SK-N-SH treated with all-trans-retinoic acid at 6 μM for 48 hours (cell line): Measurements from ENCODE around the gene VEPH1.

Experiments used
- ATAC-seq: fragments of 200-7000 bp; cut with Tn5 transposase; 3 replicates; pipeline ENCODE4 v1.9.1; 2020; ENCODE audit warnings: mild to moderate bottlenecking, moderate library complexity
- ARNTL ChIP-seq: fragments of 450-650 bp; formaldehyde crosslinking; IDR thresholded peaks from 2 replicates; pipeline ENCODE4 v1.5.0; 2020; ENCODE audit warnings: low read depth, mild to moderate bottlenecking, moderate library complexity, borderline replicate concordance
- BACH2 ChIP-seq: fragments of 250-450 bp; sonication (Bioruptor Pico); IDR thresholded peaks from 2 replicates; pipeline ENCODE4 v1.9.0; 2021; ENCODE audit warnings: mild to moderate bottlenecking, borderline replicate concordance
- CSDC2 ChIP-seq: fragments of 250-450 bp; sonication (Bioruptor Pico); IDR thresholded peaks from 2 replicates; pipeline ENCODE4 v1.5.0; 2020; ENCODE audit warnings: mild to moderate bottlenecking, moderate library complexity
- CSRNP3 ChIP-seq: fragments of 250-450 bp; sonication (Bioruptor Pico); IDR thresholded peaks from 2 replicates; pipeline ENCODE4 v1.5.1; 2021; ENCODE audit warnings: mild to moderate bottlenecking, moderate library complexity
- GLIS3 ChIP-seq: fragments of 250-450 bp; sonication (Bioruptor Pico); IDR thresholded peaks from 2 replicates; pipeline ENCODE4 v1.5.0; 2020; ENCODE audit warnings: mild to moderate bottlenecking, moderate library complexity
- ISL1 ChIP-seq: fragments of 250-450 bp; sonication (Bioruptor Pico); IDR thresholded peaks from 2 replicates; pipeline ENCODE4 v2.1.2; 2022; ENCODE audit warnings: mild to moderate bottlenecking, moderate library complexity
- OSR1 ChIP-seq: fragments of 250-450 bp; sonication (Bioruptor Pico); IDR thresholded peaks from 2 replicates; pipeline ENCODE4 v1.8.0; 2022; ENCODE audit warnings: moderate library complexity, mild to moderate bottlenecking, inconsistent platforms
- PATZ1 ChIP-seq: fragments of 250-450 bp; sonication (Bioruptor Pico); IDR thresholded peaks from 2 replicates; pipeline ENCODE4 v1.8.0; 2020; ENCODE audit warnings: mild to moderate bottlenecking, moderate library complexity, borderline replicate concordance
- POU6F1 ChIP-seq: fragments of 250-450 bp; sonication (Bioruptor Pico); IDR thresholded peaks from 2 replicates; pipeline ENCODE4 v1.8.0; 2021; ENCODE audit warnings: low read depth, mild to moderate bottlenecking, moderate library complexity, borderline replicate concordance
- PPARA ChIP-seq: fragments of 250-450 bp; sonication (Bioruptor Pico); IDR thresholded peaks from 2 replicates; pipeline ENCODE4 v1.5.0; 2020; ENCODE audit warnings: mild to moderate bottlenecking, borderline replicate concordance
- RARB ChIP-seq: fragments of 250-450 bp; sonication (Bioruptor Pico); IDR thresholded peaks from 2 replicates; pipeline ENCODE4 v1.8.0; 2021; ENCODE audit warnings: mild to moderate bottlenecking, moderate library complexity
- SNAI2 ChIP-seq: fragments of 250-450 bp; sonication (Bioruptor Pico); IDR thresholded peaks from 2 replicates; pipeline ENCODE4 v1.5.0; 2020; ENCODE audit warnings: mild to moderate bottlenecking, moderate library complexity
- TCF4 ChIP-seq: fragments of 250-450 bp; sonication (Bioruptor Pico); IDR thresholded peaks from 2 replicates; pipeline ENCODE4 v1.8.0; 2021; ENCODE audit warnings: mild to moderate bottlenecking, moderate library complexity, borderline replicate concordance
- TOX ChIP-seq: fragments of 250-450 bp; sonication (Bioruptor Pico); IDR thresholded peaks from 2 replicates; pipeline ENCODE4 v1.8.0; 2021; ENCODE audit warnings: mild to moderate bottlenecking, moderate library complexity, borderline replicate concordance
- TSHZ2 ChIP-seq: fragments of 250-450 bp; sonication (Bioruptor Pico); IDR thresholded peaks from 2 replicates; pipeline ENCODE4 v1.5.0; 2020; ENCODE audit warnings: mild to moderate bottlenecking, moderate library complexity
- ZFP30 ChIP-seq: fragments of 450-650 bp; formaldehyde crosslinking; IDR thresholded peaks from 2 replicates; pipeline ENCODE4 v1.5.0; 2022; ENCODE audit warnings: mild to moderate bottlenecking, moderate library complexity
- ZNF565 ChIP-seq: fragments of 450-650 bp; formaldehyde crosslinking; conservative IDR thresholded peaks from 2 replicates; pipeline ENCODE4 v1.5.0; 2020; ENCODE audit warnings: low read depth, mild to moderate bottlenecking, moderate library complexity
- ZNF70 ChIP-seq: fragments of 450-650 bp; formaldehyde crosslinking; IDR thresholded peaks from 2 replicates; pipeline ENCODE4 v1.5.0; 2020; ENCODE audit warnings: mild to moderate bottlenecking, moderate library complexity
- ZNF8 ChIP-seq: fragments of 450-650 bp; formaldehyde crosslinking; IDR thresholded peaks from 2 replicates; pipeline ENCODE4 v1.5.0; 2020; ENCODE audit warnings: mild to moderate bottlenecking, moderate library complexity

Gene VEPH1

GRCh38 chr3:157408499-157409149, 94.6 kb downstream of the VEPH1 start:
- no peak for TF ChIP-seq ARNTL (CRISPR knock-in tag)
- no peak for TF ChIP-seq POU6F1
- no peak for TF ChIP-seq GLIS3 (CRISPR knock-in tag)
- TF ChIP-seq SNAI2 (CRISPR knock-in tag), result no peak
- TF ChIP-seq ZFP30, result no peak
- no peak for TF ChIP-seq TOX (CRISPR knock-in tag)
- TF ChIP-seq ZNF70 (CRISPR knock-in tag), result no peak
- no peak for TF ChIP-seq ZNF565 (CRISPR knock-in tag)
- ATAC-seq, result no peak

GRCh38 chr3:157407769-157408168, 95.4 kb downstream of the VEPH1 start:
- no peak for ATAC-seq
- no peak for TF ChIP-seq POU6F1
- TF ChIP-seq CSDC2 (CRISPR knock-in tag), result no peak
- no peak for TF ChIP-seq TSHZ2 (CRISPR knock-in tag)
- TF ChIP-seq PPARA, result no peak
- no peak for TF ChIP-seq BACH2 (CRISPR knock-in tag)
- TF ChIP-seq ARNTL (CRISPR knock-in tag), result no peak
- no peak for TF ChIP-seq ISL1 (CRISPR knock-in tag)
- no peak for TF ChIP-seq RARB
- no peak for TF ChIP-seq TCF4
- TF ChIP-seq ZFP30, result no peak
- TF ChIP-seq CSRNP3 (CRISPR knock-in tag), result no peak
- TF ChIP-seq ZNF8 (CRISPR knock-in tag), result no peak
- no peak for TF ChIP-seq OSR1 (CRISPR knock-in tag)
- TF ChIP-seq ZNF70 (CRISPR knock-in tag), result no peak

GRCh38 chr3:157406394-157406793, 96.8 kb downstream of the VEPH1 start:
- no peak for TF ChIP-seq POU6F1
- no peak for TF ChIP-seq PATZ1 (CRISPR knock-in tag)
- TF ChIP-seq TSHZ2 (CRISPR knock-in tag), result no peak
- no peak for TF ChIP-seq ZNF70 (CRISPR knock-in tag)
- TF ChIP-seq PPARA, result no peak
- no peak for TF ChIP-seq ISL1 (CRISPR knock-in tag)
- TF ChIP-seq TOX (CRISPR knock-in tag), result no peak
- TF ChIP-seq OSR1 (CRISPR knock-in tag), result no peak
- TF ChIP-seq TCF4, result no peak
- no peak for TF ChIP-seq CSDC2 (CRISPR knock-in tag)
- TF ChIP-seq, all 23 proteins: peak for 0

More at GRCh38 chr3:157406394-157406793, 96.8 kb downstream of the VEPH1 start:
- ATAC-seq, result no peak; the same call in 2 of the 3 replicates
